Hepatocyte (in vitro differentiated cells): Measurements from ENCODE around the gene PLSCR4.

ENCODE experiments used
- EZH2 ChIP-seq: fragments of 200-600 bp; sonication (generic); IDR thresholded peaks from 2 replicates; pipeline ENCODE4 v1.6.1; 2016; ENCODE audit warnings: antibody characterized with exemption, mild to moderate bottlenecking, borderline replicate concordance
- EZH2phosphoT487 ChIP-seq: fragments of 200-600 bp; sonication (generic); IDR thresholded peaks from one replicate; pipeline ENCODE4 v1.6.1; 2018; ENCODE audit warnings: antibody characterized with exemption, mild to moderate bottlenecking, low read depth, moderate library complexity; ENCODE audit not compliant: unreplicated experiment, severe bottlenecking
- TF ChIP-seq, protein P1 (sequence below): fragments of 200-600 bp; sonication (generic); IDR thresholded peaks from 2 replicates; pipeline ENCODE4 v1.5.1; 2016; ENCODE audit warnings: antibody characterized with exemption, mild to moderate bottlenecking; ENCODE audit not compliant: poor library complexity

DNA sequence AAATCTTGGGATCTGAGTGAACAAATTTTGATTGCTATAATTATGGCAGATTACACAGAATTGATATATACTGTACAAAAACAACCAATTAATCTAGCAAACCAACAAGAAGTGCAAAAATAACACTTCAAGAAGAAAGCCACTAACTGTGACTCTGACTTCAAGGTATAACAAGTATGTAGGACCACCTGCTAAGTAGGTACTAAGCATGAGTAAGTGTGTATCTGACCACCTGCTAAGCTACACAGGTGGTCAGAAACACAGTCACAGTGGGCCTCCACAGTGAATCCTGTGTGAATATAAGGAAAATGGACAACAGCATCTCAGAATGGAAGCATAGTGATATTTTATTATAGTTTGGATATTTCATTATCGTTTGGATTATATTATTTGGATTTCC is 14.8 kb upstream of the PLSCR4 start:
- TF ChIP-seq, protein P1, sequence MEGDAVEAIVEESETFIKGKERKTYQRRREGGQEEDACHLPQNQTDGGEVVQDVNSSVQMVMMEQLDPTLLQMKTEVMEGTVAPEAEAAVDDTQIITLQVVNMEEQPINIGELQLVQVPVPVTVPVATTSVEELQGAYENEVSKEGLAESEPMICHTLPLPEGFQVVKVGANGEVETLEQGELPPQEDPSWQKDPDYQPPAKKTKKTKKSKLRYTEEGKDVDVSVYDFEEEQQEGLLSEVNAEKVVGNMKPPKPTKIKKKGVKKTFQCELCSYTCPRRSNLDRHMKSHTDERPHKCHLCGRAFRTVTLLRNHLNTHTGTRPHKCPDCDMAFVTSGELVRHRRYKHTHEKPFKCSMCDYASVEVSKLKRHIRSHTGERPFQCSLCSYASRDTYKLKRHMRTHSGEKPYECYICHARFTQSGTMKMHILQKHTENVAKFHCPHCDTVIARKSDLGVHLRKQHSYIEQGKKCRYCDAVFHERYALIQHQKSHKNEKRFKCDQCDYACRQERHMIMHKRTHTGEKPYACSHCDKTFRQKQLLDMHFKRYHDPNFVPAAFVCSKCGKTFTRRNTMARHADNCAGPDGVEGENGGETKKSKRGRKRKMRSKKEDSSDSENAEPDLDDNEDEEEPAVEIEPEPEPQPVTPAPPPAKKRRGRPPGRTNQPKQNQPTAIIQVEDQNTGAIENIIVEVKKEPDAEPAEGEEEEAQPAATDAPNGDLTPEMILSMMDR = no peak
- TF ChIP-seq EZH2 (no peak), EZH2phosphoT487 (no peak)
